ENCODE results near the gene TNKS1BP1.

The TNKS1BP1 gene

DNA sequence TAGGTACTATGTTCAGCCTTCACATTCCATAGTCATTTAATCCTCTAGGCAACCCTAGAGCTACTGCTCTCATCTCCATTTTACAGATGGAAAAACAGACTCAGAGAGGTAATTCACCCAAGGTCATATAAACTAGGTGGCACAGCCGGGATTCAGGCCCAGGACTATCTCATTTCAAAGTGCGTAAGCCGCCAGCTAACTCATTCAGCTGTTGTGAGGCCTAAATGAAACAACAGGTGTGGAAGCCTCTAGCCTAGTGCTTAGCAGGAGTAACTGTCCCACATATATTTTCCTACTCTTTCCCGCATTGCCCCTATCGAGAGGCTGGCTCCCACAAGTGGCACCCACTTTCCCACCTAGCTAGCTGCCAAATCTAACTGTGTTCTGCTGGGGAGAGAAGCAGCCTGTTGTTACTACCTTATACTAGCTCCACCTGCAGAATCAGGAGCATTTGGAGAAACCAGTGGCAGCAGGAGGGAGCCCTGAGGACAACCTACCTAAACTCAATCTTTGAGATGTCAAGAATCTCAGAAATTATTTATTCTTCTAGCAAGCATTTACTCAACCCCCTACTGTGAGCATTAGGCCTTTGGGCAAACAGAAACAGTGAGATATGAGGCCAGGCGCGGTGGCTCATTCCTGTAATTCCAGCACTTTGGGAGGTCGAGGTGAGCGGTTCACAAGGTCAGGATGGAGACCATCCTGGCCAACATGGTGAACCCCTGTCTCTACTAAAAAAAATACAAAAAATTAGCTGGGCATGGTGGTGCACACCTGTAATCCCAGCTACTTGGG is 35.3 kb upstream of the TNKS1BP1 start:
- TF ChIP-seq, protein P1, sequence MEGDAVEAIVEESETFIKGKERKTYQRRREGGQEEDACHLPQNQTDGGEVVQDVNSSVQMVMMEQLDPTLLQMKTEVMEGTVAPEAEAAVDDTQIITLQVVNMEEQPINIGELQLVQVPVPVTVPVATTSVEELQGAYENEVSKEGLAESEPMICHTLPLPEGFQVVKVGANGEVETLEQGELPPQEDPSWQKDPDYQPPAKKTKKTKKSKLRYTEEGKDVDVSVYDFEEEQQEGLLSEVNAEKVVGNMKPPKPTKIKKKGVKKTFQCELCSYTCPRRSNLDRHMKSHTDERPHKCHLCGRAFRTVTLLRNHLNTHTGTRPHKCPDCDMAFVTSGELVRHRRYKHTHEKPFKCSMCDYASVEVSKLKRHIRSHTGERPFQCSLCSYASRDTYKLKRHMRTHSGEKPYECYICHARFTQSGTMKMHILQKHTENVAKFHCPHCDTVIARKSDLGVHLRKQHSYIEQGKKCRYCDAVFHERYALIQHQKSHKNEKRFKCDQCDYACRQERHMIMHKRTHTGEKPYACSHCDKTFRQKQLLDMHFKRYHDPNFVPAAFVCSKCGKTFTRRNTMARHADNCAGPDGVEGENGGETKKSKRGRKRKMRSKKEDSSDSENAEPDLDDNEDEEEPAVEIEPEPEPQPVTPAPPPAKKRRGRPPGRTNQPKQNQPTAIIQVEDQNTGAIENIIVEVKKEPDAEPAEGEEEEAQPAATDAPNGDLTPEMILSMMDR (conservative IDR thresholded peaks at IDR 0.05; ENCODE audit: low read depth, low read length), result no peak
- no peak overlapping the region for H3K4me3 ChIP-seq (ENCODE audit: low read length)
- no peak for DNase-seq (ENCODE audit: low read depth)

- no peak for DNase-seq (ENCODE audit: low read depth)
- TF ChIP-seq, protein P1 (conservative IDR thresholded peaks at IDR 0.05; ENCODE audit: low read depth, low read length), result no peak
- no peak overlapping the region for H3K4me3 ChIP-seq (ENCODE audit: low read length)
Observed at GRCh38 chr11:57359396-57359795, 34.6 kb upstream of the TNKS1BP1 start.

- H3K4me3 ChIP-seq (ENCODE audit: low read length), result no peak overlapping the region
- TF ChIP-seq, protein P1 (conservative IDR thresholded peaks at IDR 0.05; ENCODE audit: low read depth, low read length), result no peak
- no peak for DNase-seq (ENCODE audit: low read depth)
Observed at GRCh38 chr11:57358991-57359390, 34.2 kb upstream of the TNKS1BP1 start.

- no peak for DNase-seq (ENCODE audit: low read depth)
- H3K4me3 ChIP-seq (ENCODE audit: low read length), result no peak overlapping the region
- TF ChIP-seq, protein P1 (conservative IDR thresholded peaks at IDR 0.05; ENCODE audit: low read depth, low read length), result no peak
Observed at GRCh38 chr11:57358543-57358961, 33.8 kb upstream of the TNKS1BP1 start.

GRCh38 chr11:57357856-57358255 is 33.1 kb upstream of the TNKS1BP1 start:
- no peak for DNase-seq (ENCODE audit: low read depth)
- H3K4me3 ChIP-seq (ENCODE audit: low read length), result no peak overlapping the region
- TF ChIP-seq, protein P1 (conservative IDR thresholded peaks at IDR 0.05; ENCODE audit: low read depth, low read length), result no peak

DNA sequence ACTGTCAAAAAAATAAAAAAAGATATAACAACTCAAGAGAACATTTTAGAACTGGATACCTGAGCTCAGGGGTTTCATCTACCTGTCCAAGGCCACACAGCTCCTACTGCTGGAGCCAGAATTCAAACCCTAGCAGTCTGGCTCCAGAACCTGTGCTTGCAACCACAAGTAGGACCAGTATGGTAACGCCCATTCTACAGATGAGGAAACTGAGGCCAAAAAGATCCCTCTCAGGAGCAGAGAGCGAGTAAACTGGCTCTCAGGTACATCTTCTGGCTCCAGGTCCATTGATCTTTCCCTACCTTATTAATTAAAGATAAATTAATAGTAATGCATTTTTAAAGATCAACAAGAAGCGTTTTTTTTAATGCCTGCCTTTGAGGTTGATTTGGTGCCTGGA is 32.6 kb upstream of the TNKS1BP1 start:
- DNase-seq (ENCODE audit: low read depth), result no peak
- H3K4me3 ChIP-seq (ENCODE audit: low read length), result no peak overlapping the region
- TF ChIP-seq, protein P1 (conservative IDR thresholded peaks at IDR 0.05; ENCODE audit: low read depth, low read length), result no peak

GRCh38 chr11:57356268-57356667 is 31.5 kb upstream of the TNKS1BP1 start:
- H3K4me3 ChIP-seq (ENCODE audit: low read length), result no peak overlapping the region
- TF ChIP-seq, protein P1 (conservative IDR thresholded peaks at IDR 0.05; ENCODE audit: low read depth, low read length), result no peak
- no peak for DNase-seq (ENCODE audit: low read depth)
